A549 (cell line): Measurements from ENCODE around the gene SHISAL2A. TPM values are rescaled to one million over a fixed set of nuclear protein-coding genes. Genes with fewer than 3 reads are reported as not detected.

Experiments
- ATAC-seq, 2 experiments: fragments of 200-7000 bp in 1 of 2; fragments of >200 bp in 1 of 2; cut with Nextera tagmentation in 1 of 2; cut with Tn5 transposase in 1 of 2; 3 replicates each; pipeline versions ENCODE4 v1.8.0 to v1.9.1; 2018 to 2020; ENCODE audit warnings: mild to moderate bottlenecking in 1 of 2, moderate library complexity in 1 of 2
- CTCF ChIA-PET: fragments of 300-600 bp; sonication (Branson Sonifier 250); formaldehyde crosslinking; extraction: SDS; loops from one replicate; lab custom pipeline; 2021; ENCODE audit warnings: antibody characterized with exemption, inconsistent platforms; lab: Yijun Ruan, JAX
- POLR2A ChIA-PET: fragments of 350-600 bp; formaldehyde crosslinking; extraction: SDS; loops from one replicate; lab custom pipeline; 2021; ENCODE audit warnings: antibody characterized with exemption, inconsistent platforms; lab: Yijun Ruan, JAX
- DNase-seq, 2 experiments: peaks; one replicate each; pipeline versions ENCODE4 v3.0.0 to v3.0.0-alpha.2; 2011 to 2016; ENCODE audit warnings: low read depth in 1 of 2, low spot score in 1 of 2
- FAIRE-seq: peaks from 2 replicates; lab custom pipeline; 2011; peaks lifted over from hg19 to GRCh38; lab: Jason Lieb, UNC
- H3K27ac ChIP-seq, 2 experiments: fragments of >200 bp; sonication (Bioruptor Twin); formaldehyde crosslinking; 3 replicates each; pipeline ENCODE4 v1.5.1; 2016 to 2017
- H3K4me1 ChIP-seq: fragments of >200 bp; sonication (Bioruptor Twin); formaldehyde crosslinking; 3 replicates; pipeline ENCODE4 v1.6.1; 2016
- H3K4me2 ChIP-seq: fragments of >200 bp; sonication (Bioruptor Twin); formaldehyde crosslinking; 3 replicates; pipeline ENCODE4 v1.6.1; 2016
- H3K4me3 ChIP-seq: fragments of >200 bp; sonication (Bioruptor Twin); formaldehyde crosslinking; 3 replicates; pipeline ENCODE4 v1.5.1; 2016
- H3K9me3 ChIP-seq: fragments of >200 bp; sonication (Bioruptor Twin); formaldehyde crosslinking; 3 replicates; pipeline ENCODE4 v1.6.1; 2016
- BHLHE40 ChIP-seq: IDR thresholded peaks from 2 replicates; pipeline ENCODE4 v1.6.1; 2012; ENCODE audit warnings: low read depth, low read length, inconsistent platforms
- CEBPB ChIP-seq, 2 experiments: fragments of >200 bp in 1 of 2; sonication (Bioruptor Twin) in 1 of 2; formaldehyde crosslinking in 1 of 2; IDR thresholded peaks; 2 replicates each; pipeline ENCODE4 v1.6.1; 2012 to 2016
- EHF ChIP-seq: fragments of 250-450 bp; sonication (Bioruptor Pico); IDR thresholded peaks from 2 replicates; pipeline ENCODE4 v1.5.0; 2020; ENCODE audit warnings: mild to moderate bottlenecking
- EP300 ChIP-seq, 2 experiments: fragments of >200 bp; sonication (Bioruptor Twin); formaldehyde crosslinking; IDR thresholded peaks; 2 replicates in 1 of 2; 3 replicates in 1 of 2; pipeline ENCODE4 v1.6.1; 2016 to 2017
- FOXS1 ChIP-seq: fragments of 250-450 bp; sonication (Bioruptor Pico); IDR thresholded peaks from 2 replicates; pipeline ENCODE4 v1.5.0; 2020; ENCODE audit warnings: mild to moderate bottlenecking, moderate library complexity
- HDAC2 ChIP-seq: fragments of 200-600 bp; sonication (generic); IDR thresholded peaks from 2 replicates; pipeline ENCODE4 v1.6.1; 2016
- HES2 ChIP-seq: fragments of >200 bp; sonication (Bioruptor Twin); formaldehyde crosslinking; IDR thresholded peaks from 2 replicates; pipeline ENCODE4 v1.6.1; 2016
- HOXB5 ChIP-seq: fragments of 250-450 bp; sonication (Bioruptor Pico); IDR thresholded peaks from 2 replicates; pipeline ENCODE4 v1.5.0; 2020; ENCODE audit warnings: mild to moderate bottlenecking, moderate library complexity
- MYC ChIP-seq: IDR thresholded peaks from 2 replicates; pipeline ENCODE4 v1.6.1; 2012; ENCODE audit warnings: mild to moderate bottlenecking, inconsistent platforms, low read length, improper control_type of control experiment, borderline replicate concordance
- NFE2L2 ChIP-seq: fragments of 150-350 bp; conservative IDR thresholded peaks from 2 replicates; pipeline ENCODE4 v1.6.1; 2014; ENCODE audit warnings: low read length
- NR3C1 ChIP-seq: fragments of >200 bp; sonication (Bioruptor Twin); formaldehyde crosslinking; IDR thresholded peaks from 3 replicates; pipeline ENCODE4 v1.6.1; 2017
- POLR2A ChIP-seq: IDR thresholded peaks from 2 replicates; pipeline ENCODE4 v1.6.1; 2012; ENCODE audit warnings: mild to moderate bottlenecking, low read length
- REST ChIP-seq: fragments of 200-600 bp; sonication (generic); IDR thresholded peaks from 2 replicates; pipeline ENCODE4 v1.6.1; 2016; ENCODE audit warnings: antibody characterized with exemption, mild to moderate bottlenecking, moderate library complexity
- ZC3H11A ChIP-seq: fragments of 450-650 bp; IDR thresholded peaks from 2 replicates; pipeline ENCODE4 v1.6.1; 2014; ENCODE audit warnings: antibody characterized with exemption, mild to moderate bottlenecking
- WGBS: methylation state at CpG from one replicate; pipeline ENCODE4 v1.1.6; 2017; ENCODE audit errors: missing lambda C conversion rate; 5-methylcytosine and 5-hydroxymethylcytosine counted together
- polyA plus RNA-seq, 4 experiments: library from polyadenylated mRNA; depleted of rRNA in 3 of 4; stranded (reverse); fragments of >200 nt; fragmentation: RNase III in 1 of 4; extraction: RNeasy Plus Mini Kit Qiagen cat#74134 plus additional on column Dnase treatment in 1 of 4; gene quantifications; 2 replicates in 3 of 4; 3 replicates in 1 of 4; pipeline ENCODE4 v1.2.3, GENCODE V29; 2011 to 2017
- TF ChIP-seq, protein P1 (sequence below): fragments of 150-350 bp; IDR thresholded peaks from 2 replicates; pipeline ENCODE4 v1.6.1; 2014; ENCODE audit warnings: low read depth, mild to moderate bottlenecking, low read length
- TF ChIP-seq, protein P2 (sequence below): IDR thresholded peaks from 2 replicates; pipeline ENCODE4 v1.6.1; 2012
- TF ChIP-seq, protein P3 (sequence below): IDR thresholded peaks from 2 replicates; pipeline ENCODE4 v1.6.1; 2012; ENCODE audit warnings: low read depth, borderline replicate concordance

SHISAL2A gene
- polyA plus RNA-seq, 2 of the 4 experiments (the other 2 are of a cell fraction): not detected

DNA sequence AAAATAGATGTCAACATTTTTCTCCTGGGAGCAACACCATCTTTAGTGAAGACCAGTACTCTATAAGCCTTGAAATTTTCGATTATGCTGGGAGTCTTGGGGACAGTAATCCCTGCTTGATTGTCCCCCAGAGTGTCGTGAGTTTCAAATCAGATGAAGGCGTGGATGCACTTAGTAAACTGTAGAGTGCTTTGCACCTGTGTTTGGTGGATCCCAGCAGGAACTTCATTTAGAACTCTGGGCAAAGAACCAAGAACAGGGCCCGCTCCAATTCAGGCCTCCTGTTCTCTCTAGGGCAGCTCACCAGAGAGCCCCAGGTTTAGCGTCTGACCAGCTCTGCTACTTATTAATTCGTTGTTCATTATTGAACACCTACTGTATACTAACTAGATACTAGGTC is 29.3 kb upstream of the SHISAL2A start:
- Histone ChIP-seq H3K4me1 (no peaks in the 10 kb centered on the region), H3K4me3 (no peak overlapping the region), H3K4me2 (no peak overlapping the region), H3K9me3 (no peaks in the 10 kb centered on the region), H3K27ac (no peak overlapping the region)
- ChIA-PET POLR2A (no interaction called here), CTCF (interaction anchor here (0.9 kb wide), 1 partner anchor 9 kb away, joined by 3 read pairs; no protein-coding TSS in a partner anchor)
- FAIRE-seq (no peak), ATAC-seq (no peak), DNase-seq (no peak)
- TF ChIP-seq CEBPB (IDR thresholded peaks at IDR 0.05) (no peak), MYC (no peak), HOXB5 (CRISPR knock-in tag) (no peak), EHF (CRISPR knock-in tag) (no peak), HDAC2 (no peak), REST (no peak), HES2 (no peak), NR3C1 (no peak), FOXS1 (CRISPR knock-in tag) (no peak)
- TF ChIP-seq, protein P1, sequence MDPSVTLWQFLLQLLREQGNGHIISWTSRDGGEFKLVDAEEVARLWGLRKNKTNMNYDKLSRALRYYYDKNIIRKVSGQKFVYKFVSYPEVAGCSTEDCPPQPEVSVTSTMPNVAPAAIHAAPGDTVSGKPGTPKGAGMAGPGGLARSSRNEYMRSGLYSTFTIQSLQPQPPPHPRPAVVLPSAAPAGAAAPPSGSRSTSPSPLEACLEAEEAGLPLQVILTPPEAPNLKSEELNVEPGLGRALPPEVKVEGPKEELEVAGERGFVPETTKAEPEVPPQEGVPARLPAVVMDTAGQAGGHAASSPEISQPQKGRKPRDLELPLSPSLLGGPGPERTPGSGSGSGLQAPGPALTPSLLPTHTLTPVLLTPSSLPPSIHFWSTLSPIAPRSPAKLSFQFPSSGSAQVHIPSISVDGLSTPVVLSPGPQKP: no peak
- TF ChIP-seq, protein P2, sequence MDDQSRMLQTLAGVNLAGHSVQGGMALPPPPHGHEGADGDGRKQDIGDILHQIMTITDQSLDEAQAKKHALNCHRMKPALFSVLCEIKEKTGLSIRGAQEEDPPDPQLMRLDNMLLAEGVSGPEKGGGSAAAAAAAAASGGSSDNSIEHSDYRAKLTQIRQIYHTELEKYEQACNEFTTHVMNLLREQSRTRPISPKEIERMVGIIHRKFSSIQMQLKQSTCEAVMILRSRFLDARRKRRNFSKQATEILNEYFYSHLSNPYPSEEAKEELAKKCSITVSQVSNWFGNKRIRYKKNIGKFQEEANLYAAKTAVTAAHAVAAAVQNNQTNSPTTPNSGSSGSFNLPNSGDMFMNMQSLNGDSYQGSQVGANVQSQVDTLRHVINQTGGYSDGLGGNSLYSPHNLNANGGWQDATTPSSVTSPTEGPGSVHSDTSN: no peak
- 59% methylated on average over 5 of the region's 6 CpGs for WGBS

GRCh38 chr1:52604063-52604770 is 28.8 kb upstream of the SHISAL2A start:
- Histone ChIP-seq H3K4me1 (no peaks in the 10 kb centered on the region), H3K4me3 (no peak overlapping the region), H3K4me2 (no peak overlapping the region), H3K27ac (no peak overlapping the region), H3K9me3 (no peaks in the 10 kb centered on the region)
- CTCF ChIA-PET: interaction anchor here (0.9 to 1.1 kb wide), 2 partner anchors 9 to 10 kb away, joined by 3 read pairs; no protein-coding TSS in a partner anchor
- DNase-seq (no peak), FAIRE-seq (no peak), ATAC-seq (no peak)
- TF ChIP-seq CEBPB (IDR thresholded peaks at IDR 0.05): no peak
- TF ChIP-seq POLR2A: no peak
- TF ChIP-seq, protein P3, sequence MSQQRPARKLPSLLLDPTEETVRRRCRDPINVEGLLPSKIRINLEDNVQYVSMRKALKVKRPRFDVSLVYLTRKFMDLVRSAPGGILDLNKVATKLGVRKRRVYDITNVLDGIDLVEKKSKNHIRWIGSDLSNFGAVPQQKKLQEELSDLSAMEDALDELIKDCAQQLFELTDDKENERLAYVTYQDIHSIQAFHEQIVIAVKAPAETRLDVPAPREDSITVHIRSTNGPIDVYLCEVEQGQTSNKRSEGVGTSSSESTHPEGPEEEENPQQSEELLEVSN: no peak
- TF ChIP-seq BHLHE40: no peak
- TF ChIP-seq EHF (CRISPR knock-in tag): no peak
- no peak for TF ChIP-seq MYC
- TF ChIP-seq EP300 (IDR thresholded peaks at IDR 0.05): no peak
- no peak for TF ChIP-seq NFE2L2
- no peak for TF ChIP-seq ZC3H11A
- POLR2A ChIA-PET: no interaction called here
- 39% methylated on average over 3 of the region's 3 CpGs for WGBS
